ENCODE data around the gene RNPEPL1.

- TF ChIP-seq NFRKB (IDR thresholded peaks at IDR 0.05) (no peak), ZNF384 (IDR thresholded peaks at IDR 0.05) (no peak), BHLHE40 (IDR thresholded peaks at IDR 0.05; ENCODE audit: borderline replicate concordance) (no peak), L3MBTL2 (conservative IDR thresholded peaks at IDR 0.05) (no peak), PKNOX1 (IDR thresholded peaks at IDR 0.05) (no peak), ELF4 (IDR thresholded peaks at IDR 0.05) (no peak)
Observed at GRCh38 chr2:240595381-240596079, 27.2 kb downstream of the RNPEPL1 start.
